MM.1S (cell line): ENCODE data around the gene MST1R.

Experiments used
- DNase-seq: peaks from one replicate; pipeline ENCODE4 v3.0.0-alpha.2; 2015
- H2AFZ ChIP-seq: fragments of 300-600 bp; sonication (generic); 2 replicates; pipeline ENCODE4 v1.6.0; 2016; ENCODE audit warnings: antibody characterized with exemption, low read length
- H3F3A ChIP-seq: fragments of 300-600 bp; sonication (generic); 2 replicates; pipeline ENCODE4 v1.6.1; 2016; ENCODE audit warnings: mild to moderate bottlenecking, antibody characterized with exemption, low read length, moderate library complexity, mixed read lengths; ENCODE audit not compliant: insufficient read depth
- H3K27ac ChIP-seq: fragments of 300-600 bp; sonication (generic); 2 replicates; pipeline ENCODE4 v1.5.1; 2016; ENCODE audit warnings: mild to moderate bottlenecking, low read length
- H3K27me3 ChIP-seq: fragments of 300-600 bp; sonication (generic); replicated peaks from 2 replicates; pipeline ENCODE4 v1.6.0; 2016; ENCODE audit warnings: low read length; ENCODE audit not compliant: insufficient read depth
- H3K36me3 ChIP-seq: fragments of 300-600 bp; sonication (generic); replicated peaks from 2 replicates; pipeline ENCODE4 v1.6.1; 2016; ENCODE audit warnings: mild to moderate bottlenecking, low read length, mixed read lengths; ENCODE audit not compliant: insufficient read depth
- H3K4me1 ChIP-seq: fragments of 300-600 bp; sonication (generic); 2 replicates; pipeline ENCODE4 v1.6.1; 2016; ENCODE audit warnings: low read length, mixed read lengths
- H3K4me2 ChIP-seq: fragments of 300-600 bp; sonication (generic); 2 replicates; pipeline ENCODE4 v1.6.0; 2016; ENCODE audit warnings: low read depth, low read length
- H3K4me3 ChIP-seq: fragments of 300-600 bp; sonication (generic); 2 replicates; pipeline ENCODE4 v1.5.1; 2016; ENCODE audit warnings: low read length, mixed read lengths
- H3K79me2 ChIP-seq: fragments of 300-600 bp; sonication (generic); 2 replicates; pipeline ENCODE4 v1.6.1; 2016; ENCODE audit warnings: mixed run types, low read length, mixed read lengths
- H3K9ac ChIP-seq: fragments of 300-600 bp; sonication (generic); 2 replicates; pipeline ENCODE4 v1.6.1; 2016; ENCODE audit warnings: low read length, mixed read lengths
- H3K9me2 ChIP-seq: fragments of 300-600 bp; sonication (generic); replicated peaks from 2 replicates; pipeline ENCODE4 v1.6.1; 2016; ENCODE audit warnings: mild to moderate bottlenecking, low read length, mixed read lengths; ENCODE audit not compliant: insufficient read depth
- H3K9me3 ChIP-seq: fragments of 300-600 bp; sonication (generic); replicated peaks from 2 replicates; pipeline ENCODE4 v1.6.1; 2016; ENCODE audit warnings: mild to moderate bottlenecking, low read length, mixed read lengths; ENCODE audit not compliant: insufficient read depth
- H4K20me1 ChIP-seq: fragments of 300-600 bp; sonication (generic); 2 replicates; pipeline ENCODE4 v1.6.1; 2016; ENCODE audit warnings: mild to moderate bottlenecking, low read length, moderate library complexity, mixed read lengths; ENCODE audit not compliant: insufficient read depth
- CTCF ChIP-seq: fragments of 300-600 bp; sonication (generic); IDR thresholded peaks from 2 replicates; pipeline ENCODE4 v1.5.1; 2016; ENCODE audit warnings: antibody characterized with exemption, low read length, mixed read lengths
- EZH2 ChIP-seq: fragments of 300-600 bp; sonication (generic); optimal IDR thresholded peaks from 2 replicates; pipeline ENCODE3; 2017; ENCODE audit warnings: low read depth, mild to moderate bottlenecking, antibody characterized with exemption, low read length, mixed read lengths
- EZH2phosphoT487 ChIP-seq: fragments of 300-600 bp; sonication (generic); IDR thresholded peaks from 2 replicates; pipeline ENCODE4 v1.6.1; 2018; ENCODE audit warnings: antibody characterized with exemption, low read length

Gene MST1R

GRCh38 chr3:49912881-49913281 lies 9.2 kb upstream of the MST1R start:
- Histone ChIP-seq H4K20me1 (no peaks in the 10 kb centered on the region), H3K79me2 (no peaks in the 10 kb centered on the region; the same call in 1 of the 2 replicates), H3K36me3 (no peaks in the 10 kb centered on the region), H3K4me2 (no peak overlapping the region), H3K27ac (no peak overlapping the region), H3K27me3 (no peaks in the 10 kb centered on the region), H3K9me2 (no peaks in the 10 kb centered on the region), H3K4me3 (no peak overlapping the region), H3K9me3 (no peaks in the 10 kb centered on the region), H3K4me1 (no peaks in the 10 kb centered on the region), H3K9ac (no peak overlapping the region), H3F3A (no peaks in the 10 kb centered on the region), H2AFZ (no peak overlapping the region)
- TF ChIP-seq EZH2 (no peak), CTCF (no peak), EZH2phosphoT487 (no peak)
- no peak for DNase-seq

- H2AFZ ChIP-seq = no peak overlapping the region
- no peaks in the 10 kb centered on the region for H3K9me2 ChIP-seq
- no peak overlapping the region for H3K27ac ChIP-seq
- H3K4me2 ChIP-seq = no peak overlapping the region
- no peaks in the 10 kb centered on the region for H3F3A ChIP-seq
- no peaks in the 10 kb centered on the region for H3K9me3 ChIP-seq
- no peaks in the 10 kb centered on the region for H3K36me3 ChIP-seq
- no peak overlapping the region for H3K4me3 ChIP-seq
- H3K27me3 ChIP-seq = no peaks in the 10 kb centered on the region
- TF ChIP-seq EZH2phosphoT487 = no peak
- TF ChIP-seq EZH2 = no peak
- no peak for TF ChIP-seq CTCF
- H3K9ac ChIP-seq = no peak overlapping the region
- H4K20me1 ChIP-seq = no peaks in the 10 kb centered on the region
- no peaks in the 10 kb centered on the region; the same call in 1 of the 2 replicates for H3K79me2 ChIP-seq
- peaks cover under 1% of the 10 kb centered on the region; the same call in 1 of the 2 replicates for H3K4me1 ChIP-seq
- no peak for DNase-seq
Measured at GRCh38 chr3:49911611-49912010, 7.9 kb upstream of the MST1R start.

DNA sequence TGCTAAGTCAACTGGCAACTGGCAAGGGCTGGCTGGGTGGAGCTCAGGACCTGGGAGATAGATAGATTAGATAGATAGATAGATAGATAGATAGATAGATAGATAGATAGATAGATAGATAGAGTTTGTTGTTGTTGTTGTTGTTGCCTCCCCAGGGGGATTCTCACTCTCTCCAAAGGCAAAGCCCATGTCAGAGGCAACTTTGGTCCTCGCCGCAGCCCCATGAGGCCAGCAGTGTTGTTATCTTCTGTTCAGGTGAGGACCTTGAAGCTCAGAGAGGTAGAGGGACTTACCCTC lies 7.4 kb upstream of the MST1R start:
- Histone ChIP-seq H4K20me1 (no peaks in the 10 kb centered on the region), H3K79me2 (no peaks in the 10 kb centered on the region), H3K9me2 (no peaks in the 10 kb centered on the region), H3K4me1 (peaks cover 6% of the 10 kb centered on the region), H3K36me3 (no peaks in the 10 kb centered on the region), H3K9ac (no peak overlapping the region), H2AFZ (no peak overlapping the region), H3F3A (no peaks in the 10 kb centered on the region), H3K27ac (no peak overlapping the region), H3K4me2 (no peak overlapping the region), H3K4me3 (no peak overlapping the region), H3K9me3 (no peaks in the 10 kb centered on the region), H3K27me3 (no peaks in the 10 kb centered on the region)
- DNase-seq = no peak
- no peak for TF ChIP-seq CTCF
- no peak for TF ChIP-seq EZH2
- no peak for TF ChIP-seq EZH2phosphoT487
